Ishikawa (cell line): ENCODE data around the gene KLHL6.

Source experiments
- CEBPB ChIP-seq: IDR thresholded peaks from 2 replicates; pipeline ENCODE4 v1.6.1; 2012
- CREB1 ChIP-seq: IDR thresholded peaks from 2 replicates; pipeline ENCODE4 v1.6.1; 2012; ENCODE audit warnings: low read depth
- EGR1 ChIP-seq: IDR thresholded peaks from 2 replicates; pipeline ENCODE4 v1.6.1; 2012
- EP300 ChIP-seq: IDR thresholded peaks from 2 replicates; pipeline ENCODE4 v1.6.1; 2012; ENCODE audit warnings: borderline replicate concordance
- FOXM1 ChIP-seq: IDR thresholded peaks from 2 replicates; pipeline ENCODE4 v1.6.1; 2012; ENCODE audit warnings: low read depth, borderline replicate concordance
- MAX ChIP-seq: IDR thresholded peaks from 2 replicates; pipeline ENCODE4 v1.6.1; 2012
- NFIC ChIP-seq: IDR thresholded peaks from 2 replicates; pipeline ENCODE4 v1.6.1; 2012
- RAD21 ChIP-seq: IDR thresholded peaks from 2 replicates; pipeline ENCODE4 v1.6.1; 2012; ENCODE audit warnings: low read depth
- REST ChIP-seq: IDR thresholded peaks from 2 replicates; pipeline ENCODE4 v1.6.1; 2012; ENCODE audit warnings: low read depth, mild to moderate bottlenecking
- TAF1 ChIP-seq: IDR thresholded peaks from 2 replicates; pipeline ENCODE4 v1.6.1; 2012; ENCODE audit warnings: low read depth, mild to moderate bottlenecking
- TCF12 ChIP-seq: IDR thresholded peaks from 2 replicates; pipeline ENCODE4 v1.6.1; 2012; ENCODE audit warnings: low read depth
- TEAD4 ChIP-seq: IDR thresholded peaks from 2 replicates; pipeline ENCODE4 v1.6.1; 2012
- USF1 ChIP-seq: IDR thresholded peaks from 2 replicates; pipeline ENCODE4 v1.6.1; 2012
- YY1 ChIP-seq: IDR thresholded peaks from 2 replicates; pipeline ENCODE4 v1.6.1; 2012; ENCODE audit warnings: low read depth
- ZBTB7A ChIP-seq: IDR thresholded peaks from 2 replicates; pipeline ENCODE4 v1.6.1; 2012; ENCODE audit warnings: low read depth

The KLHL6 gene

GRCh38 chr3:183487016-183487415, 68.5 kb downstream of the KLHL6 start:
- TF ChIP-seq EGR1 (no peak), EP300 (no peak), MAX (no peak), FOXM1 (no peak), YY1 (no peak)

- no peak for TF ChIP-seq REST
- no peak for TF ChIP-seq RAD21
- no peak for TF ChIP-seq MAX
- TF ChIP-seq ZBTB7A = no peak
- TF ChIP-seq FOXM1 = no peak
- no peak for TF ChIP-seq TEAD4
- no peak for TF ChIP-seq CREB1
- no peak for TF ChIP-seq TAF1
These were observed 69.0 kb downstream of the KLHL6 start for GRCh38 chr3:183486472-183486871.

GRCh38 chr3:183485585-183485984, 69.9 kb downstream of the KLHL6 start:
- TF ChIP-seq TAF1 = no peak
- TF ChIP-seq EGR1 = no peak
- TF ChIP-seq TEAD4 = no peak
- TF ChIP-seq YY1 = no peak
- no peak for TF ChIP-seq RAD21
- no peak for TF ChIP-seq TCF12
- no peak for TF ChIP-seq EP300

- no peak for TF ChIP-seq CEBPB
- no peak for TF ChIP-seq REST
- TF ChIP-seq CREB1 = no peak
- TF ChIP-seq EGR1 = no peak
- no peak for TF ChIP-seq MAX
- TF ChIP-seq TAF1 = no peak
These were observed 70.4 kb downstream of the KLHL6 start for GRCh38 chr3:183485093-183485492.

- TF ChIP-seq TAF1 = no peak
These were observed 71.0 kb downstream of the KLHL6 start for GRCh38 chr3:183484431-183485075.

- TF ChIP-seq USF1 (no peak), TAF1 (no peak), NFIC (no peak), RAD21 (no peak), EGR1 (no peak), CEBPB (no peak), EP300 (no peak), ZBTB7A (no peak)
These were observed 73.9 kb downstream of the KLHL6 start for GRCh38 chr3:183481582-183481981.

- no peak for TF ChIP-seq NFIC
- TF ChIP-seq TAF1 = no peak
- no peak for TF ChIP-seq CREB1
- no peak for TF ChIP-seq MAX
These were observed 77.0 kb downstream of the KLHL6 start for GRCh38 chr3:183478501-183478900.
